Measurements from ENCODE around the gene MYO9A. TPM values are rescaled to one million over a fixed set of nuclear protein-coding genes. Genes with fewer than 3 reads are reported as not detected.

Gene MYO9A
- total RNA-seq = 10 to 100 TPM; 40.0 to 79.3 (median 41.8) TPM
- long read RNA-seq, donor 1, full-length matches to known transcripts = 2 of 22 reads
- long read RNA-seq, donor 1, partial matches to known transcripts = 14 of 22 reads
- long read RNA-seq, donor 1, other reads (novel, unspliced or antisense) = 6 of 22 reads
- long read RNA-seq, donor 2, partial matches to known transcripts = 3 of 6 reads
- long read RNA-seq, donor 2, other reads (novel, unspliced or antisense) = 3 of 6 reads

GRCh38 chr15:72118017-72118978 lies at the start of gene MYO9A, which contains the start of gene SENP8:
Gene MYO9A (minus strand): TSS chr15:72118150. CDS start chr15:72046563, 71,587 bp downstream.
Gene SENP8 (plus strand): TSS chr15:72118403. CDS start chr15:72139624, 21,221 bp downstream.
- intact Hi-C loops (cut with DNase I, micrococcal nuclease) = no loop called here
- Histone ChIP-seq H3K9me3 (no peaks in the 10 kb centered on the region), H3K4me3 (peak within 1 kb of the TSS; percentile 84), H3K36me3 (ENCODE audit: low read depth) (no peaks in the 10 kb centered on the region), H3K4me1 (ENCODE audit: low read depth) (peaks cover 7% of the 10 kb centered on the region)
- peak; percentile 21 for TF ChIP-seq CTCF (IDR thresholded peaks at IDR 0.05)
- peak; percentile 99 for DNase-seq
- peak; percentile 91 for ATAC-seq

GRCh38 chr15:72167445-72167844 lies 49.5 kb upstream of the MYO9A start:
- Histone ChIP-seq H3K9me3 (no peaks in the 10 kb centered on the region), H3K4me3 (no peak overlapping the region), H3K36me3 (ENCODE audit: low read depth) (no peaks in the 10 kb centered on the region), H3K4me1 (ENCODE audit: low read depth) (peaks cover 9% of the 10 kb centered on the region)
- intact Hi-C loops (cut with DNase I, micrococcal nuclease) = no loop called here
- ATAC-seq = no peak
- TF ChIP-seq CTCF (IDR thresholded peaks at IDR 0.05) = no peak
- no peak for DNase-seq

GRCh38 chr15:72166716-72167417 lies 48.9 kb upstream of the MYO9A start:
- Histone ChIP-seq H3K4me1 (ENCODE audit: low read depth) (peaks cover 9% of the 10 kb centered on the region), H3K36me3 (ENCODE audit: low read depth) (no peaks in the 10 kb centered on the region), H3K4me3 (no peak overlapping the region), H3K9me3 (no peaks in the 10 kb centered on the region)
- intact Hi-C loops (cut with DNase I, micrococcal nuclease) = no loop called here
- DNase-seq (no peak), ATAC-seq (no peak)
- TF ChIP-seq CTCF (IDR thresholded peaks at IDR 0.05) = no peak

- Histone ChIP-seq H3K36me3 (ENCODE audit: low read depth) (no peaks in the 10 kb centered on the region), H3K4me3 (no peak overlapping the region), H3K9me3 (no peaks in the 10 kb centered on the region), H3K4me1 (ENCODE audit: low read depth) (no peaks in the 10 kb centered on the region)
- ATAC-seq (no peak), DNase-seq (no peak)
- intact Hi-C loops (cut with DNase I, micrococcal nuclease) = no loop called here
- TF ChIP-seq CTCF (IDR thresholded peaks at IDR 0.05) = no peak
These were observed 45.8 kb upstream of the MYO9A start for GRCh38 chr15:72163719-72164118.

GRCh38 chr15:72162569-72162968 lies 44.6 kb upstream of the MYO9A start:
- ATAC-seq (no peak), DNase-seq (no peak)
- Histone ChIP-seq H3K4me3 (no peak overlapping the region), H3K36me3 (ENCODE audit: low read depth) (no peaks in the 10 kb centered on the region), H3K9me3 (no peaks in the 10 kb centered on the region), H3K4me1 (ENCODE audit: low read depth) (no peaks in the 10 kb centered on the region)
- intact Hi-C loops (cut with DNase I, micrococcal nuclease) = no loop called here
- TF ChIP-seq CTCF (IDR thresholded peaks at IDR 0.05) = no peak
